HCT116 (cell line): ENCODE data around the gene NECAB3. TPM values are rescaled to one million over a fixed set of nuclear protein-coding genes. Genes with fewer than 3 reads are reported as not detected.

Experiments used
- ATAC-seq: fragments of 200-7000 bp; cut with Tn5 transposase; 2 replicates; pipeline ENCODE4 v1.9.1; 2020; ENCODE audit warnings: mild to moderate bottlenecking, moderate library complexity
- BruUV-seq: library from RNA; stranded (reverse); fragments of 400-500 nt; replicated peaks from 2 replicates; lab custom pipeline; 2021; lab: Mats Ljungman, UMichigan
- CTCF ChIA-PET: fragments of 300-600 bp; sonication (Branson Sonifier 250); formaldehyde crosslinking; loops from one replicate; lab custom pipeline; 2021; ENCODE audit warnings: antibody characterized with exemption; lab: Charles Lee
- POLR2A ChIA-PET: fragments of 300-600, 350-600 bp; sonication (Branson Sonifier 250); formaldehyde crosslinking; loops from one replicate; lab custom pipeline; 2021; ENCODE audit warnings: antibody characterized with exemption; lab: Charles Lee
- RAD21 ChIA-PET, 2 experiments: fragments of 300-600 bp; sonication (Branson Sonifier 250); formaldehyde crosslinking; loops; one replicate each; lab custom pipeline; 2023; ENCODE audit warnings: low total read pairs in 2 of 2; ENCODE audit not compliant: uncharacterized antibody in 2 of 2, unreplicated experiment in 2 of 2, low non-redundant PET in 1 of 2; lab: Charles Lee
- DNase-seq: peaks from one replicate; pipeline ENCODE4 v3.0.0-alpha.2; 2010; ENCODE audit warnings: low read depth, low spot score
- H2AFZ ChIP-seq: fragments of 200-600 bp; shearing (Covaris generic), sonication (generic); 2 replicates; pipeline ENCODE4 v1.6.1; 2017; ENCODE audit warnings: low read depth, mixed run types, mixed read lengths, antibody characterized with exemption, low read length; ENCODE audit not compliant: poor library complexity, severe bottlenecking
- H3K27ac ChIP-seq: 2 replicates; pipeline ENCODE4 v1.5.1; 2012; ENCODE audit warnings: low read depth, low read length
- H3K27me3 ChIP-seq: fragments of 200-600 bp; sonication (generic); 2 replicates; pipeline ENCODE4 v1.6.1; 2016; ENCODE audit warnings: mixed run types, low read length, mixed read lengths; ENCODE audit not compliant: insufficient read depth
- H3K36me3 ChIP-seq, 2 experiments: fragments of 200-500 bp in 1 of 2; fragments of 200-600 bp in 1 of 2; sonication (Bioruptor generic) in 1 of 2; sonication (generic) in 1 of 2; 2 replicates each; pipeline versions ENCODE4 v1.5.1 to v1.6.1; 2014 to 2016; ENCODE audit warnings: low read length in 2 of 2, inconsistent platforms in 1 of 2, mixed read lengths in 1 of 2, mixed run types in 1 of 2; ENCODE audit not compliant: insufficient read depth in 2 of 2, control insufficient read depth in 1 of 2
- H3K4me1 ChIP-seq, 2 experiments: fragments of 200-600 bp in 1 of 2; sonication (generic) in 1 of 2; 2 replicates each; pipeline versions ENCODE4 v1.5.1 to v1.6.1; 2012 to 2017; ENCODE audit warnings: low read length in 2 of 2, inconsistent platforms in 1 of 2, mild to moderate bottlenecking in 1 of 2, mixed read lengths in 1 of 2, mixed run types in 1 of 2, moderate library complexity in 1 of 2; ENCODE audit not compliant: insufficient read depth in 2 of 2, control insufficient read depth in 1 of 2
- H3K4me2 ChIP-seq: fragments of 200-600 bp; sonication (generic); 2 replicates; pipeline ENCODE4 v1.6.1; 2017; ENCODE audit warnings: mixed run types, low read length, mixed read lengths
- H3K4me3 ChIP-seq, 2 experiments: fragments of 200-600 bp in 1 of 2; sonication (generic) in 1 of 2; replicated peaks in 1 of 2; 2 replicates each; pipeline ENCODE4 v1.5.1; 2011 to 2016; ENCODE audit warnings: low read length in 2 of 2, control low read depth in 1 of 2, low read depth in 1 of 2, mild to moderate bottlenecking in 1 of 2, mixed read lengths in 1 of 2, mixed run types in 1 of 2
- H3K79me2 ChIP-seq: fragments of 200-600 bp; sonication (generic); 2 replicates; pipeline ENCODE4 v1.6.1; 2017; ENCODE audit warnings: mild to moderate bottlenecking, mixed run types, low read length, moderate library complexity, mixed read lengths; ENCODE audit not compliant: insufficient read depth
- H3K9ac ChIP-seq: fragments of 200-600 bp; sonication (generic); 2 replicates; pipeline ENCODE4 v1.6.1; 2016; ENCODE audit warnings: low read length, mixed read lengths
- H3K9me2 ChIP-seq: fragments of 200-600 bp; sonication (generic), shearing (Covaris generic); 2 replicates; pipeline ENCODE4 v1.6.1; 2017; ENCODE audit warnings: mixed run types, mild to moderate bottlenecking, moderate library complexity; ENCODE audit not compliant: insufficient read depth
- H3K9me3 ChIP-seq, 2 experiments: fragments of 200-500 bp in 1 of 2; fragments of 200-600 bp in 1 of 2; sonication (Bioruptor generic) in 1 of 2; sonication (generic) in 1 of 2; 2 replicates each; pipeline ENCODE4 v1.6.1; 2014 to 2017; ENCODE audit warnings: low read length in 2 of 2, mixed read lengths in 2 of 2, inconsistent platforms in 1 of 2, low read depth in 1 of 2, mild to moderate bottlenecking in 1 of 2, mixed run types in 1 of 2, moderate library complexity in 1 of 2; ENCODE audit not compliant: control insufficient read depth in 1 of 2, insufficient read depth in 1 of 2
- H4K20me1 ChIP-seq: fragments of 200-600 bp; sonication (generic), shearing (Covaris generic); 2 replicates; pipeline ENCODE4 v1.6.1; 2017; ENCODE audit warnings: mixed run types, mild to moderate bottlenecking, moderate library complexity; ENCODE audit not compliant: insufficient read depth
- ATF3 ChIP-seq: IDR thresholded peaks from 2 replicates; pipeline ENCODE4 v1.6.1; 2012
- CBX3 ChIP-seq: IDR thresholded peaks from 2 replicates; pipeline ENCODE4 v1.6.1; 2012; ENCODE audit warnings: low read depth
- CTCF ChIP-seq, 3 experiments: fragments of 200-600 bp in 1 of 3; sonication (generic) in 1 of 3; IDR thresholded peaks in 2 of 3; conservative IDR thresholded peaks in 1 of 3; 2 replicates each; pipeline ENCODE4 v1.5.1; 2012 to 2017; ENCODE audit warnings: low read depth in 2 of 3, low read length in 2 of 3, antibody characterized with exemption in 1 of 3, borderline replicate concordance in 1 of 3, control low read depth in 1 of 3, mild to moderate bottlenecking in 1 of 3, mixed read lengths in 1 of 3, mixed run types in 1 of 3, moderate library complexity in 1 of 3; ENCODE audit not compliant: insufficient read depth in 1 of 3
- REST ChIP-seq: IDR thresholded peaks from 2 replicates; pipeline ENCODE4 v1.6.1; 2012; ENCODE audit warnings: low read depth
- SIN3A ChIP-seq: IDR thresholded peaks from 2 replicates; pipeline ENCODE4 v1.6.1; 2012; ENCODE audit warnings: low read depth
- ZFX ChIP-seq: fragments of 450-650 bp; IDR thresholded peaks from 2 replicates; pipeline ENCODE4 v1.6.1; 2017
- intact Hi-C: fragments of 100-400 bp; cut with micrococcal nuclease; formaldehyde crosslinking; loops from 2 replicates; pipeline ENCODE4 v1.10.0; 2022
- total RNA-seq: library from RNA; stranded (reverse); gene quantifications from one replicate; pipeline ENCODE4 v1.2.1, GENCODE V29; 2021; ENCODE audit not compliant: unreplicated experiment

Gene NECAB3
- total RNA-seq, 1 experiment from 2014 or later, result 48.1 TPM

GRCh38 chr20:33659341-33660034, 14.7 kb downstream of the NECAB3 start:
- peaks cover 5 to 21% of the 10 kb centered on the region in 2 experiments for H3K4me1 ChIP-seq
- H3K9me3 ChIP-seq, result no peaks in the 10 kb centered on the region
- ATAC-seq (no peak), DNase-seq (no peak)
- no peak overlapping the region for H3K9ac ChIP-seq
- no peak overlapping the region for H2AFZ ChIP-seq
- POLR2A ChIA-PET, result no interaction called here
- H3K4me3 ChIP-seq, result no peak overlapping the region
- no peak overlapping the region for H3K27ac ChIP-seq
- TF ChIP-seq CBX3 (no peak), CTCF (IDR thresholded peaks at IDR 0.05 in 2 of 3, conservative IDR thresholded peaks at IDR 0.05 in 1 of 3; ENCODE audit: borderline replicate concordance in 1 of 3, insufficient read depth in 1 of 3, low read depth in 2 of 3, low read length in 2 of 3) (no peak), SIN3A (no peak), ATF3 (no peak), REST (no peak), ZFX (no peak)
- H3K79me2 ChIP-seq, result peaks cover 6% of the 10 kb centered on the region; the same call in 1 of the 2 replicates
- H4K20me1 ChIP-seq, result no peaks in the 10 kb centered on the region
- H3K9me2 ChIP-seq, result no peaks in the 10 kb centered on the region
- H3K27me3 ChIP-seq, result no peaks in the 10 kb centered on the region
- no peak overlapping the region for H3K4me2 ChIP-seq
- intact Hi-C loops, result loop anchor here (10.0 kb wide), 1 partner anchor 465 kb away; no protein-coding TSS in a partner anchor
- no TSS peak for BruUV-seq
- CTCF ChIA-PET, result no interaction called here
- peaks cover 0 to 3% of the 10 kb centered on the region in 2 experiments; a peak in 1 of 4 replicates for H3K36me3 ChIP-seq
- RAD21 ChIA-PET, result no interaction called here
